Epithelial cell of proximal tubule (primary cell): ENCODE measurements around the gene RACGAP1. TPM values are rescaled to one million over a fixed set of nuclear protein-coding genes. Genes with fewer than 3 reads are reported as not detected.

Experiments used
- DNase-seq: peaks from one replicate; pipeline ENCODE4 v3.0.0-alpha.2; 2011; ENCODE audit warnings: low read depth
- H3K4me3 ChIP-seq: 2 replicates; pipeline ENCODE4 v1.5.1; 2011; ENCODE audit warnings: low read depth, mild to moderate bottlenecking, low read length
- CTCF ChIP-seq: conservative IDR thresholded peaks from 2 replicates; pipeline ENCODE4 v1.5.1; 2012; ENCODE audit warnings: low read depth, mild to moderate bottlenecking, low read length
- total RNA-seq: library from RNA; depleted of rRNA; stranded (reverse); fragments of >200 nt; gene quantifications from 2 replicates; pipeline ENCODE4 v1.2.3, GENCODE V29; 2015

RACGAP1 gene
- total RNA-seq, 1 donor from 2014 or later: 86.5 TPM

GRCh38 chr12:49952391-49953055 lies 72.8 kb downstream of the RACGAP1 start:
- no peak for TF ChIP-seq CTCF
- no peak for DNase-seq
- no peak overlapping the region for H3K4me3 ChIP-seq

DNA sequence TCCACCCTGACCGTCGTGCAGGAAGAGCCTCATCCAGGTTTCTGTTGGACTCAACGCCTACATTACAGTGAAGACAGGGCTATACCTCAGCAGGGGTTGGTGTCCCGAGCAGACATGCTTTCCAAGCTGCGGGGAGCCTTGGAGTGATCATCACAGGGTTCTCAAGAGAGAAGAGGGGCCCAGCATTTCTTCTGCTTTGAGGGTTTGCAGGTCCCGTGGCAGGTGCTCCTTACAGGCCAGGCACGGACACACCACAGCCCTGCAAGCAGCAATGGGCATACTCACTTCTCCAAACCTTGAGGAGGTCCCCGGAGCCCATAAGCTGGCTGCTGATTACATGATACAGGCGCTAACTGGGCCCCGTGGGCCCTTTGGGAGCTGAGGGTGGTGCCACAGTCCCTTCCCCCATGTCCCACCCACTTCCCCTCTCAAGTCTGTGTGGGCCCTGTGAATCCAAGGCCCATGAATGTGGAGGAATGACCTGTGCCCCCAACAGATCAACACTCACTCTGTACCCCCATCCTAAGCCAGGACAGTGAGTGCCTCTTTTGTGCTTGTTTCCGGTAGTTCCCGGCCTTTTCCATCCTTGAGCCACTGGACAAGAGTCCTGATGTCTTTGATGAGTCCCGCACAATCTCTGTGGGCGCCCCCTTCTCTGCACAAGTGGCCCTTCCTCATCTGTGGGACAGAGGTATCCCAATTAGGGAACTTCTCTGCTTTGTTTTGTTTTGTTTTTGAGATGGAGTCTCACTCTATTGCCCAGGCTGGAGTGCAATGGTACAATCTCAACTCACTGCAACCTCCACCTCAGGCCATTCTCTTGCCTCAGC lies 73.7 kb downstream of the RACGAP1 start:
- no peak for DNase-seq
- no peak overlapping the region for H3K4me3 ChIP-seq
- no peak for TF ChIP-seq CTCF

DNA sequence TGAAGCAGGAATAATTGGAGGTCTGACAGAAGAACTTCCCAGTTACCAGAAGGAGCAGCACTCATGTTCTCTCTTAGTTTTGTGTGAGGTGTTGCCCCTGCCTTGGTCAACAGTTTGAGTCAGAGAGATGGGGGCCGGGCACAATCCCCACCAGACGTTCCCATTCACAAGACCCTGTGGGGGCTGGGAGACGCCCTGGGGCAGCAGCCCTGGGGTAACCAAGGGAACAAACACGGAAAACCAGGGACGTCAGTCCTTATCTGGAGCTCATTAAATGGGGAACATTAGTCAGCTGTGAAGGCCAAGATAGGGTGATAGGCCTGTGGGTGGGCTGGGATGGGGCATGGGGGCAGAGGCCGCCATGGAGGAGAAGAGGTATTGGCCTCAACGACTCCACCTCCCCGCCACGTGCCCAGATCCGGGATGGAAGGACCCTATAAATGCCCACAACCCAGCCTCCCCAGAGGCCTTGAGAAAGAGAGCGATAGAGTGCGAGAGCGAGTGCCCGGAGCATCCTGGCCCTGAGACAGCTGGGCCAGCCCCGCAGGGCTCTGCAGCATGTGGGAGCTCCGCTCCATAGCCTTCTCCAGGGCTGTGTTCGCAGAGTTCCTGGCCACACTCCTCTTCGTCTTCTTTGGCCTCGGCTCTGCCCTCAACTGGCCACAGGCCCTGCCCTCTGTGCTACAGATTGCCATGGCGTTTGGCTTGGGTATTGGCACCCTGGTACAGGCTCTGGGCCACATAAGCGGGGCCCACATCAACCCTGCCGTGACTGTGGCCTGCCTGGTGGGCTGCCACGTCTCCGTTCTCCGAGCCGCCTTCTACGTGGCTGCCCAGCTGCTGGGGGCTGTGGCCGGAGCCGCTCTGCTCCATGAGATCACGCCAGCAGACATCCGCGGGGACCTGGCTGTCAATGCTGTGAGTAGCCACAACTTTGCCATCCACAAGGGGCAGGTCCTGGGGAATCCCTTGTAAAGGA lies 74.7 kb downstream of the RACGAP1 start, which contains the start of gene AQP2:
Gene AQP2 (plus strand): TSS at position 465 of the 979 bp plus-strand sequence. CDS start 94 bp downstream, at position 559.
- no peak within 1 kb of the TSS for H3K4me3 ChIP-seq
- TF ChIP-seq CTCF: no peak
- no peak for DNase-seq

GRCh38 chr12:49949866-49950265 lies 75.4 kb downstream of the RACGAP1 start:
- no peak for TF ChIP-seq CTCF
- no peak for DNase-seq
- no peak overlapping the region for H3K4me3 ChIP-seq

GRCh38 chr12:49948866-49949845 lies 76.1 kb downstream of the RACGAP1 start:
- H3K4me3 ChIP-seq: no peak overlapping the region
- DNase-seq: no peak
- no peak for TF ChIP-seq CTCF
